MCF 10A (cell line): ENCODE data around the gene C6orf120. TPM values are rescaled to one million over a fixed set of nuclear protein-coding genes. Genes with fewer than 3 reads are reported as not detected.

Experiments
- BruUV-seq: library from RNA; stranded (reverse); fragments of 400-500 nt; replicated peaks from 2 replicates; lab custom pipeline; 2021; lab: Mats Ljungman, UMichigan
- CTCF ChIA-PET: fragments of 300-600 bp; sonication (Branson Sonifier 250); formaldehyde crosslinking; extraction: SDS; loops from one replicate; lab custom pipeline; 2021; ENCODE audit warnings: antibody characterized with exemption, inconsistent platforms; lab: Yijun Ruan, JAX
- POLR2A ChIA-PET: fragments of 300-600, 350-650 bp; sonication (Branson Sonifier 250); formaldehyde crosslinking; extraction: SDS; loops from one replicate; lab custom pipeline; 2020; ENCODE audit warnings: antibody characterized with exemption, inconsistent platforms; lab: Yijun Ruan, JAX
- DNase-seq: peaks from one replicate; pipeline ENCODE4 v3.0.0-alpha.2; 2018; ENCODE audit not compliant: unreplicated experiment
- H3K27ac Mint-ChIP-seq: one replicate; pipeline ENCODE4 v1.8.0; 2022; ENCODE audit warnings: mild to moderate bottlenecking, low read depth, mixed read lengths; ENCODE audit not compliant: unreplicated experiment
- H3K27me3 Mint-ChIP-seq: one replicate; pipeline ENCODE4 v1.8.0; 2022; ENCODE audit warnings: mixed read lengths; ENCODE audit not compliant: insufficient read depth, unreplicated experiment
- H3K36me3 Mint-ChIP-seq: one replicate; pipeline ENCODE4 v1.8.0; 2022; ENCODE audit warnings: mild to moderate bottlenecking, moderate library complexity, mixed read lengths; ENCODE audit not compliant: insufficient read depth, unreplicated experiment
- H3K4me1 Mint-ChIP-seq: one replicate; pipeline ENCODE4 v1.8.0; 2022; ENCODE audit warnings: mixed read lengths; ENCODE audit not compliant: insufficient read depth, unreplicated experiment
- H3K4me3 Mint-ChIP-seq: one replicate; pipeline ENCODE4 v1.8.0; 2022; ENCODE audit warnings: mild to moderate bottlenecking, moderate library complexity, mixed read lengths; ENCODE audit not compliant: unreplicated experiment
- H3K9me3 Mint-ChIP-seq: one replicate; pipeline ENCODE4 v1.8.0; 2022; ENCODE audit warnings: mixed read lengths; ENCODE audit not compliant: unreplicated experiment
- intact Hi-C: fragments of 100-400 bp; cut with micrococcal nuclease; formaldehyde crosslinking; loops from 2 replicates; pipeline ENCODE4 v1.14.1; 2022
- total RNA-seq: library from RNA; stranded (reverse); gene quantifications from 2 replicates; pipeline ENCODE4 v1.2.3, GENCODE V29; 2022
- TF ChIP-seq, protein P1 (sequence below): fragments of 200-600 bp; IDR thresholded peaks from one replicate; pipeline ENCODE4 v1.8.0; 2022; ENCODE audit warnings: antibody characterized with exemption, mild to moderate bottlenecking; ENCODE audit not compliant: unreplicated experiment

The C6orf120 gene
- total RNA-seq, 1 experiment from 2014 or later = 25.3 TPM

DNA sequence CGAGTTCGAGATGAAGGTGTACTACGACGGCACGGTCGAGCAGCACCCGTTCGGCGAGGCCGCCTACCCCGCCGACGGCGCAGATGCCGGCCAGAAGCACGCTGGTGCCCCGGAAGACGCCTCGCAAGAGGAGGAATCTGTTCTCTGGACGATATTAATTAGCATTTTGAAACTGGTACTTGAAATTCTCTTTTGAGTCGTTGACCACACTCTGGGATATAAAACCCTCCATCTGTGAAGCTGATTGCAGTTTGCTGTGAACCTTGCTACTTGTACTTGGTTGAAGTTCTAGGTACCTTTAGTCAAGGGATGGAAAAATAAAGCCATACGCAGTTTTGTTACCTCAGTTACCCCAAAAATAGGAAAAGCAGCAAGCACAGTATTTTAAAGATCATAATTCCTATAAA lies 917 bp downstream of the C6orf120 start:
- CTCF ChIA-PET = interaction anchor here (0.7 to 1.4 kb wide), 3 partner anchors 15 to 763 kb away, joined by 3 to 7 read pairs (median 3); no protein-coding TSS in a partner anchor
- intact Hi-C loops = loop anchor here (1.0 to 2.0 kb wide), 3 partner anchors 14 to 746 kb away; no protein-coding TSS in a partner anchor
- H3K27me3 Mint-ChIP-seq = no peaks in the 10 kb centered on the region
- H3K9me3 Mint-ChIP-seq = no peaks in the 10 kb centered on the region
- peak overlapping the region; percentile 39 for H3K27ac Mint-ChIP-seq
- H3K36me3 Mint-ChIP-seq = peaks cover 11% of the 10 kb centered on the region
- H3K4me1 Mint-ChIP-seq = peaks cover 38% of the 10 kb centered on the region
- H3K4me3 Mint-ChIP-seq = peak overlapping the region; percentile 86
- POLR2A ChIA-PET = interaction anchor here (1.2 to 9.6 kb wide), 12 partner anchors 8 to 1861 kb away, joined by 3 to 145 read pairs (median 9); partner anchors contain the start of genes DYNLT2, ERMARD, PHF10 and TBP
- no TSS peak for BruUV-seq
- no peak for DNase-seq
- TF ChIP-seq, protein P1, sequence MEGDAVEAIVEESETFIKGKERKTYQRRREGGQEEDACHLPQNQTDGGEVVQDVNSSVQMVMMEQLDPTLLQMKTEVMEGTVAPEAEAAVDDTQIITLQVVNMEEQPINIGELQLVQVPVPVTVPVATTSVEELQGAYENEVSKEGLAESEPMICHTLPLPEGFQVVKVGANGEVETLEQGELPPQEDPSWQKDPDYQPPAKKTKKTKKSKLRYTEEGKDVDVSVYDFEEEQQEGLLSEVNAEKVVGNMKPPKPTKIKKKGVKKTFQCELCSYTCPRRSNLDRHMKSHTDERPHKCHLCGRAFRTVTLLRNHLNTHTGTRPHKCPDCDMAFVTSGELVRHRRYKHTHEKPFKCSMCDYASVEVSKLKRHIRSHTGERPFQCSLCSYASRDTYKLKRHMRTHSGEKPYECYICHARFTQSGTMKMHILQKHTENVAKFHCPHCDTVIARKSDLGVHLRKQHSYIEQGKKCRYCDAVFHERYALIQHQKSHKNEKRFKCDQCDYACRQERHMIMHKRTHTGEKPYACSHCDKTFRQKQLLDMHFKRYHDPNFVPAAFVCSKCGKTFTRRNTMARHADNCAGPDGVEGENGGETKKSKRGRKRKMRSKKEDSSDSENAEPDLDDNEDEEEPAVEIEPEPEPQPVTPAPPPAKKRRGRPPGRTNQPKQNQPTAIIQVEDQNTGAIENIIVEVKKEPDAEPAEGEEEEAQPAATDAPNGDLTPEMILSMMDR = no peak

DNA sequence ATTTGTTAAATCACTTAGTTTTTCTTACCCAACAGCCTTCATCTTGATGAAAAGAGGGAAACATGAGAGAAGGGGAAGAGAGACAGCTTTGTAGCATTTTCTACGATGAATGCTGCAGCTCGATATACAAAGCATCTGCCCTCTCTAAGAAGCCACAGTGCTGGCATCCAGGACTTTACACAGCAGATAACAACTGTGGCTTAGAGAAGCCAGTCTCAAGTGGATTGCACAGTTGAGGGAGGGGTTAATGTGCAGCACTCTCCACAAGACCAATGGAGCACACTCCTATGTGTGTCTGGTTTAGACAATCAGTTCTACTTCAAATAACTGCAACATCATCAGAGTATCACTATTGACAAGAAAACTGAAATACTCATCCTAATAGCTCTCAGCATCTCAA lies 5.8 kb downstream of the C6orf120 start:
- POLR2A ChIA-PET = interaction anchor here (4.0 to 5.7 kb wide), 2 partner anchors 11 to 15 kb away, joined by 25 to 30 read pairs; no protein-coding TSS in a partner anchor
- H3K27ac Mint-ChIP-seq = no peak overlapping the region
- H3K27me3 Mint-ChIP-seq = no peaks in the 10 kb centered on the region
- H3K4me3 Mint-ChIP-seq = no peak overlapping the region
- no peak for DNase-seq
- CTCF ChIA-PET = interaction anchor here (2.3 kb wide), 1 partner anchor 11 kb away, joined by 6 read pairs; no protein-coding TSS in a partner anchor
- H3K36me3 Mint-ChIP-seq = peaks cover 27% of the 10 kb centered on the region
- intact Hi-C loops = no loop called here
- TF ChIP-seq, protein P1 = no peak
- no TSS peak for BruUV-seq
- H3K9me3 Mint-ChIP-seq = no peaks in the 10 kb centered on the region
- H3K4me1 Mint-ChIP-seq = peaks cover 15% of the 10 kb centered on the region

DNA sequence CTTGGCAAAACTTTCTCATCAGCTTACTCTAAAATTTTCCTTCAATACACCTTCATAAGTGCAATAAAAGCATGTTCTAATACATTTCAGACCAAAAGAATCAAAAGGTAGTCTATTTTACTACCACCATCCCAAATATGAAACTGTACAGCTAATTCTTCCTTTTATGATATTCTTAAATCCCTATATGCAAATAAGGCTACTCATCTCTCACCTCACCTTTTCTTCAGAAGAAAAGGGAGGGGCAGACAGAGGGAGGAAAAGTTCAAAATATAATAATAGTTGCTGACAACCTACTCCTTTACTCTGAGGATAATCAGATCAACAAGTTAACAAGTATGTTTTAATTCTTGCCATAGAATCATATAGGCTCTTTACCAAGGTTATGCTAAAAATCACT lies 7.4 kb downstream of the C6orf120 start:
- TF ChIP-seq, protein P1 = no peak
- intact Hi-C loops = no loop called here
- CTCF ChIA-PET = interaction anchor here (0.6 to 2.3 kb wide), 4 partner anchors 8 to 853 kb away, joined by 3 to 7 read pairs (median 5); partner anchors contain the start of genes C6orf120 and WDR27
- Mint-ChIP-seq H3K27me3 (no peaks in the 10 kb centered on the region), H3K4me3 (no peak overlapping the region), H3K27ac (peak overlapping the region; percentile 16), H3K36me3 (peaks cover 32% of the 10 kb centered on the region), H3K9me3 (no peaks in the 10 kb centered on the region), H3K4me1 (peaks cover 10% of the 10 kb centered on the region)
- POLR2A ChIA-PET = interaction anchor here (0.9 to 5.7 kb wide), 5 partner anchors 8 to 43 kb away, joined by 3 to 30 read pairs (median 20); partner anchors contain the start of genes C6orf120, DYNLT2, ERMARD and WDR27
- no peak for DNase-seq
- no TSS peak for BruUV-seq

DNA sequence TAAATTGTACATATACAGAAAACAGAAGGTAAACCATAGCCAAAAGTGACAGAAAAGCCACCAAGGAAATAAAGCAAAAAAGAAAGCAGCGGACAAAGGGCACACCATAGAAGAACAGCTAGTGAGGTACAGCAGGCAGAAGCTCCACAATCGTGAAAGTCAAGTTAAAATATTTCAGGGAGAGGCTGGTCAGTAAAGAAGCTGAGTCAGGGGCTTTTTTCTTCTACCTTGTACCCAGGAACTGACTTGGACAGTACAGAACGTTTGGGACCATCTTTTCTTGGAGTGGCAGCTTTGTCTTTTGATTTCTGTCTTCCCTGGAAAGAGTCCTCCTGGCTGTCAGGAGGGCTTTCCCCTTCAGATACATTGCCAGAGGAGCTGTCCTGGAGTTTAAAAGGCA lies 8.1 kb downstream of the C6orf120 start:
- POLR2A ChIA-PET = interaction anchor here (0.6 to 5.7 kb wide), 5 partner anchors 8 to 446 kb away, joined by 3 to 30 read pairs (median 20); partner anchors contain the start of genes C6orf120 and WDR27
- no TSS peak for BruUV-seq
- H3K27ac Mint-ChIP-seq = peak overlapping the region; percentile 16
- intact Hi-C loops = no loop called here
- no peak for DNase-seq
- TF ChIP-seq, protein P1 = no peak
- no peak overlapping the region for H3K4me3 Mint-ChIP-seq
- CTCF ChIA-PET = interaction anchor here (0.6 to 2.3 kb wide), 5 partner anchors 8 to 818 kb away, joined by 3 to 7 read pairs (median 3); partner anchors contain the start of genes C6orf120 and WDR27
- no peaks in the 10 kb centered on the region for H3K27me3 Mint-ChIP-seq
- peaks cover 39% of the 10 kb centered on the region for H3K36me3 Mint-ChIP-seq
- peaks cover 7% of the 10 kb centered on the region for H3K4me1 Mint-ChIP-seq
- H3K9me3 Mint-ChIP-seq = no peaks in the 10 kb centered on the region
